GM18873 (cell line): ENCODE results near the gene RNF5.

Experiments used
- ATAC-seq: cut with Tn5 transposase; IDR thresholded peaks from one replicate; pipeline ENCODE4 v1.9.1; 2021; ENCODE audit warnings: mild to moderate bottlenecking, moderate library complexity, moderate number of reproducible peaks; ENCODE audit not compliant: unreplicated experiment, low FRiP score

Gene RNF5

GRCh38 chr6:32151863-32152768 lies 26.1 kb upstream of the RNF5 start, which contains the start of gene PRRT1:
Gene PRRT1, minus strand, starts transcription at chr6:32151939. Its CDS starts 112 bp downstream, at chr6:32151827.
- no peak for ATAC-seq

- ATAC-seq: no peak
Observed at GRCh38 chr6:32152769-32153563, 25.2 kb upstream of the RNF5 start.

GRCh38 chr6:32153564-32154513 lies 24.4 kb upstream of the RNF5 start, which contains the start of gene PPT2:
Gene PPT2, plus strand, starts transcription at chr6:32154141. Its CDS starts 454 bp downstream, at chr6:32154595.
- ATAC-seq: no peak

- ATAC-seq: no peak
Observed at GRCh38 chr6:32154514-32155161, 23.6 kb upstream of the RNF5 start.

GRCh38 chr6:32156891-32157290 lies 21.3 kb upstream of the RNF5 start:
- no peak for ATAC-seq

- ATAC-seq: no peak
Observed at GRCh38 chr6:32158052-32158451, 20.2 kb upstream of the RNF5 start.

GRCh38 chr6:32163559-32164258 lies 14.5 kb upstream of the RNF5 start:
- no peak for ATAC-seq

- ATAC-seq: no peak
Observed at GRCh38 chr6:32164295-32164694, 13.9 kb upstream of the RNF5 start, which contains the start of gene EGFL8. Gene EGFL8, plus strand, starts transcription at chr6:32164595. Its CDS starts 1,571 bp downstream, at chr6:32166166.

GRCh38 chr6:32166411-32167061 lies 11.7 kb upstream of the RNF5 start:
- ATAC-seq: no peak

- no peak for ATAC-seq
Observed at GRCh38 chr6:32167154-32167760, 10.9 kb upstream of the RNF5 start.

- ATAC-seq: no peak
Observed at GRCh38 chr6:32167761-32168262, 10.4 kb upstream of the RNF5 start.

GRCh38 chr6:32168350-32168749 lies 9.9 kb upstream of the RNF5 start:
- no peak for ATAC-seq

- no peak for ATAC-seq
Observed at GRCh38 chr6:32168807-32169591, 9.2 kb upstream of the RNF5 start.

GRCh38 chr6:32170294-32170693 lies 7.9 kb upstream of the RNF5 start:
- no peak for ATAC-seq

GRCh38 chr6:32171234-32171633 lies 7.0 kb upstream of the RNF5 start:
- no peak for ATAC-seq

- no peak for ATAC-seq
Observed at GRCh38 chr6:32173051-32173727, 5.0 kb upstream of the RNF5 start.

- no peak for ATAC-seq
Observed at GRCh38 chr6:32174416-32174815, 3.8 kb upstream of the RNF5 start.
